ENCODE data around the gene WDR31.

- TF ChIP-seq CTCF (conservative IDR thresholded peaks at IDR 0.05) (no peak), ZFX (IDR thresholded peaks at IDR 0.05) (no peak)
Observed at GRCh38 chr9:113350937-113351336, 10.9 kb upstream of the WDR31 start.

Data from C4-2B (cell line).